Thymus (tissue), 11 donors: ENCODE results near the gene ENTPD1. TPM values are rescaled to one million over a fixed set of nuclear protein-coding genes. Genes with fewer than 3 reads are reported as not detected.
A peak's percentile ranks its signal among the peaks of the same experiment; 100 is the strongest.

Experiments used
- DNase-seq, 9 donors: peaks; one replicate each; pipeline ENCODE4 v3.0.0-alpha.2; 2013; ENCODE audit warnings: low spot score in 9 of 9, low read depth in 6 of 9, missing footprints in 1 of 9
- H3K27ac ChIP-seq, 2 donors: one replicate each; pipeline ENCODE4 v1.5.1; 2013; ENCODE audit warnings: control low read depth in 1 of 2, low read depth in 1 of 2, low read length in 1 of 2, mild to moderate bottlenecking in 1 of 2, moderate library complexity in 1 of 2
- H3K27me3 ChIP-seq, 2 donors: one replicate each; pipeline ENCODE4 v1.5.1; 2013; ENCODE audit warnings: low read length in 1 of 2; ENCODE audit not compliant: control insufficient read depth in 2 of 2, insufficient read depth in 1 of 2
- H3K36me3 ChIP-seq, 2 donors: one replicate each; pipeline ENCODE4 v1.5.1; 2013; ENCODE audit warnings: low read length in 1 of 2, mild to moderate bottlenecking in 1 of 2, moderate library complexity in 1 of 2; ENCODE audit not compliant: control insufficient read depth in 2 of 2, insufficient read depth in 2 of 2
- H3K4me1 ChIP-seq, 2 donors: one replicate each; pipeline ENCODE4 v1.5.1; 2013; ENCODE audit warnings: low read length in 2 of 2; ENCODE audit not compliant: control insufficient read depth in 2 of 2, insufficient read depth in 2 of 2
- H3K4me3 ChIP-seq, 2 donors: one replicate each; pipeline ENCODE4 v1.5.1; 2013; ENCODE audit warnings: low read length in 2 of 2, control low read depth in 1 of 2, mild to moderate bottlenecking in 1 of 2
- H3K9me3 ChIP-seq, 2 donors: one replicate each; pipeline ENCODE4 v1.5.1; 2013; ENCODE audit warnings: low read length in 1 of 2, mild to moderate bottlenecking in 1 of 2; ENCODE audit not compliant: control insufficient read depth in 2 of 2, insufficient read depth in 1 of 2
- WGBS: extraction: QIAGEN DNeasy Blood & Tissue Kit; methylation state at CpG from one replicate; pipeline ENCODE4 v1.1.7; 2013; 5-methylcytosine and 5-hydroxymethylcytosine counted together
- polyA plus RNA-seq: library from polyadenylated mRNA; stranded (reverse); fragments of 200-250 nt; gene quantifications from one replicate; pipeline ENCODE4 v1.2.3, GENCODE V29; 2013
- total RNA-seq: library from RNA; stranded (reverse); fragments of 120-200 nt; gene quantifications from one replicate; pipeline ENCODE4 v1.2.4, GENCODE V29; 2013
- donor health status: healthy.

ENTPD1 gene
- total and polyA plus RNA-seq, 2 donors = 8.2 to 20.5 TPM

DNA sequence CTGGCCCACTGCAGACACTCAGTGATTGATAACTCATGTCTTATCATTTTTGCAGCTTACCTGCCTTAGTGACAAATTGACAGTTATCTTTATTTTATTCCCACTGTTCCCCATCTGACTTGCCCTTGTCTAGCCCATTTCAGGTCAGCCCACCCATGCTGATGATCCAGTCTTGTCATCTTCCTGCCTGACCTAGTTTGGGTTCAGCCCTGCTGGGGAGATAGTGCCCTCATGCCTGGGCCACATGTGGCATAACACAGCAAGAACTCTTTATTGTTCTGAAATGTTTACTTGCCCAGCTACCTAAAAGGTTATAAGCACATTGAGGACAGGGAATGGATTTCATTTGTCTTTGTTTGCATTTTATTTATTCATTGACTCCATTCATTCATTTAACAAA, 75.6 kb downstream of the ENTPD1 start:
- Histone ChIP-seq H3K36me3 (no peaks in the 10 kb centered on the region), H3K9me3 (no peaks in the 10 kb centered on the region), H3K4me1 (no peaks in the 10 kb centered on the region), H3K4me3 (no peak overlapping the region), H3K27me3 (no peaks in the 10 kb centered on the region), H3K27ac (no peak overlapping the region)
- DNase-seq = no peak

DNA sequence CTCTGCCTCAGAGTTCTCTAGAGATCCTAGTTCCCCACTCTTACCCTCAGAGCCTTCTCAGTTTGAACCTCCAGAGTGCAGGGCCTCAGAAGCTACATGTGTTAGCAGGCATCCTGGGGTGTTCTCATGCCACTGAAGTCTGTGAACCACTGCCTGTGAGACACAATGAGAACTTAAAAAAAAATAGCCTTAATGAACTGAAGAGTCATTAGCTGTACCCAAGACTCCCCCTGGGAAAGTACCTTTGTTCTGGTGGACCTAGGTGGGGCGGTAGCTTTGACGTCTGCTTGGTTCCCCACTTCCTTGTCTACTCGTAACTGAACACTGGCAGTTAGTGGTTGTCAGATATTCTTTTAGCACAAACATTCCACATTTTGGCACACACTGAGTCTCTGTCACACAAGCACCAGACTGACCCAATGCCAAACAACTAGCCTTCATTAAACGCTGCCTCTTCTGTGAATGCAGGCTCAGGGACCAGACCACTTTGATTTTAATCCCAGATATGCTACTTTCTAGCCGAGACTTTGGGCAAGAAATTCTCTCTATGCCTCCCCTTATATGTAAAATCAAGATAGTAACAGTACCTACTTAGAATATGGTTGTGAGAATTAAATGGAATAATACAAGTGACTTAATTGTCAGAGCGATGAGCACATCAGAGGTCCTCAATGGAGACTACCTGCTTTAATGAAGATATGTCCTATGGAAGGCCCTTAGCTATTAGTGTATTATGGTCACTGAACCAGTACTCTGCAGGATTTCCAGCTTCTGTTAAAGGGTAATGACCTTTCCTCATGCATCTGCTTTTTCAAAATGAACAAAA, 76.5 kb downstream of the ENTPD1 start:
- no peak overlapping the region for H3K4me3 ChIP-seq
- H3K4me1 ChIP-seq = no peaks in the 10 kb centered on the region
- H3K27me3 ChIP-seq = no peaks in the 10 kb centered on the region
- peak in 2 of 9 donors; percentile 8 to 33 for DNase-seq
- H3K9me3 ChIP-seq = no peaks in the 10 kb centered on the region
- WGBS = 91% methylated on average over 6 of the region's 6 CpGs
- no peaks in the 10 kb centered on the region for H3K36me3 ChIP-seq
- no peak overlapping the region for H3K27ac ChIP-seq

DNA sequence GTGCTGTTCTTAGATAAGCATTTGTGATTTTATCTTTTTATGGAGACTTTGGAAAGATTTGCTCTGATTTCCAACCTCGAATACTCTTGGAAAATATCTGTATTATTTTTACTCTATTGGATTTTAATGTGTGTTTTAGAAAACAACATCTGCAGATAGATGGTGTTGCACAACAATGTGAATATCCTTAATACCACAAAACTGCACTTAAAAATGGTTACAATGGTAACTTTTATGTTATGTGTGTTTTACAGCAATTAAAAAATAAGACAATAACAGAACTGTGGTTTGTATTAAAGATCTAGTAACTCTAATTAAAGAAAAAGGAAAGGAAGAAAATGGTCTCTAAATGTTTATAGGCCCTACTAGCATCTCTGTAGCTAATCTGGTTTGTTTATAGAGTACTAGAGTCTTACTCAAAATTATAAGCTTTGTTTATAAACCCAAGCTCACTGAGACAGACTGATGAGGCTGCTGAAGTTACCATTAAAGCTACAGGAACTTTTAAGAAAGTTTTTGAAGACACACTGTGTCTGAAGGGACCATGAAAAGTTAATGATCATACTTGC, 77.2 kb downstream of the ENTPD1 start:
- WGBS = 86% methylated on average over 1 of the region's 1 CpG
- DNase-seq = no peak
- Histone ChIP-seq H3K27ac (no peak overlapping the region), H3K4me3 (no peak overlapping the region), H3K27me3 (no peaks in the 10 kb centered on the region), H3K36me3 (no peaks in the 10 kb centered on the region), H3K9me3 (no peaks in the 10 kb centered on the region), H3K4me1 (no peaks in the 10 kb centered on the region)

DNA sequence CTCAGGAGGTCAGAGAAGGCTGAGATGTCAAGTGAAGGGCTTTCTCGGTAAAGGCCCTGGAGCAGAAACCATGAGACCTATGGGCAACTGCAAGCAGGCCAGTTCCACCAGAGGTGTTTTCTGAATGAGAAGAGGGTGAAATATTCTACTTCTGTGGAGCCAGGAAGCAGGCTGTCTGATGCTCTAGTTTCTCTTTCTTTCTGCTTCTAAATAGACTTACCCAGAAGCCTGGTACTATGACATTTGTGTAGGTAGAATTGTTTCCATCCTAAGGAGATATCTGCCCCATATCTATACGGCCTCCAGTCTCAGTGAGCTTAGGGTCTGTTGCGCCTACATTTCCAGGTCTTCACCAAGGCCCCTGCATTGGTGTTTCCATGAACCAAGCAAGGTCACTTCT, 78.4 kb downstream of the ENTPD1 start:
- no peaks in the 10 kb centered on the region for H3K36me3 ChIP-seq
- no peak overlapping the region for H3K27ac ChIP-seq
- WGBS = 97% methylated on average over 3 of the region's 3 CpGs
- H3K27me3 ChIP-seq = no peaks in the 10 kb centered on the region
- H3K4me3 ChIP-seq = no peak overlapping the region
- no peaks in the 10 kb centered on the region for H3K4me1 ChIP-seq
- no peak for DNase-seq
- no peaks in the 10 kb centered on the region for H3K9me3 ChIP-seq

DNA sequence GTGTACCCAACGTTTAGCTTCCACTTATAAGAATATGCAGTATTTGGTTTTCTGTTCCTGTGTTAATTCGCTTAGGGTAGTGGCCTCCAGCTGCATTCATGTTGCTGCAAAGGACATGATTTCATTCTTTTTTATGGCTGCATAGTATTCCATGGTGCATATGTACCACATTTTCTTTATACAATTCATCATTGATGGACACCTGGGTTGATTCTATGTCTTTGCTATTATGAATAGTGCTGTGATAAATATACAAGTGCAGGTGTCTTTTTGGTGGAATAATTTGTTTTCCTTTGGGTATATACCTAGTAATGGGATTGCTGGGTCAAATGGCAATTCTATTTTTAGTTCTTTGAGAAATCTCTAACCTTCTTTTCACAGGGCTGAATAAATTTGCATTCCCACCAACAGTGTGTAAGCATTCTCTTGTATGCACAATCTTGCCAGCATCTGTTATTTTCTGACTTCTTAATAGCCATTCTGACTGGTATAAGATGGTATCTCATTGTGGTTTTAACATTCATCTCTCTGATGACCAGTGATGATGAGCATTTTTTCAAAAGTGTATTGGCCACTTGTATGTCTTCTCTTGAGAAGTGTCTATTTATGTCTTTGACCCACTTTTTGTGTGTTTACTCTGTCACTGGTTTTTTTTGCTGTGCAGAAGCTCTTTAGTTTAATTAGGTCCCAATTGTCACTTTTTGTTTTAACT, 79.3 kb downstream of the ENTPD1 start:
- Histone ChIP-seq H3K36me3 (no peaks in the 10 kb centered on the region), H3K27me3 (no peaks in the 10 kb centered on the region), H3K9me3 (no peaks in the 10 kb centered on the region), H3K27ac (no peak overlapping the region), H3K4me3 (no peak overlapping the region), H3K4me1 (no peaks in the 10 kb centered on the region)
- DNase-seq = no peak
- WGBS = 98% methylated on average over 2 of the region's 2 CpGs

DNA sequence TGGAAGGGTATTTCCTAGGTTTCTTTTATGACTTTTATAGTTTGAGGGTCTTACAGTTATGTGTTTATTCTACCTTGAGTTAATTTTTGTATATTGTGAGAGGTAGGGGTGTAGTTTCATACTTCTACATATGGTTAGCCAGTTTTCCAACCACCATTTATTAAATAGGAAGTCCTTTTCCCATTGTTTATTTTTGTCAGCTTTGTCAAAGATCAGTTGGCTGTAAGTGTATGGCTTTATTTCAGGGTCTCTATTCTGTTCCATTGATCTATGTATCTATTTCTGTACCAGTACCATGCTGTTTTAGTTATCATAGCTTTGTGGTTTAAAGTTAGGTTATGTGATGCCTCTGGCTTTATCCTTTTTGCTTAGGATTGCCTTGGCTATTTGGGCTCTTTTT, 79.9 kb downstream of the ENTPD1 start:
- H3K27me3 ChIP-seq = no peaks in the 10 kb centered on the region
- H3K9me3 ChIP-seq = no peaks in the 10 kb centered on the region
- no peaks in the 10 kb centered on the region for H3K36me3 ChIP-seq
- no peaks in the 10 kb centered on the region for H3K4me1 ChIP-seq
- no peak overlapping the region for H3K27ac ChIP-seq
- DNase-seq = no peak
- no peak overlapping the region for H3K4me3 ChIP-seq

DNA sequence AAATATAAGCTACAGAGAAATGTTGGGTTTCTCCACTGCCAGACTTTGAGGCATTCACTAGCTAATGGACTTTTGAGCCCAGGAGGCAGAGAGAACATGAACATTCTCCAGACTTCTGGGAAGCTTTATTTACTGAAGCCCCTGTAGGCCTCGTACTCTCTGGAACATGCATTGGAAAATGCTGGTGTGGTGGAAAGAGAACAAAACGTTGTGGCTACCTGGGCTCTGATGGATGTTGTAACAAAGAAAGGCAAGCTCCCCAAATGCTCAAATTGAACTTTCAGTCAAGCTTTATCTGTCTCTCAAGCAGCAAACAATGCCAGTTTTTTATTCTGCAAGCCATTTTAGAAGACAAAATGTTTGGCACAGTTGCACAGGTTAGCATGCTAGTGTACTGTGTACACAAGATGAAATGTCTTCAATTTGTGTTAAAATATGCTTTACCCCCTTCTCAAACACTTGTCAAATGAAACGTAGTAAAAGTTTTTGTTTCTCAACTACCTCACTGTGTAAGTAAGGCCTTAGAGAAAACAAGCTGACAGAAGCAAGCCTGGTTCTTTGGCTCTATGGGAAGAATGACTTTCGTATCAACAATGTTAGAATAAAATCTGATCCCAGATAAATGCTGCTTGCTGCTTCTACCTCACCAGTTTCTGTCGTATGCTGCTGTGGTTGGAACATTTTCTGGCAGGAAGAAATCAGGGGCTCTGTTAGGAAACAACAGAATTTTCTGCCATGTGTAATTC, 80.8 kb downstream of the ENTPD1 start:
- 81% methylated on average over 5 of the region's 5 CpGs for WGBS
- no peaks in the 10 kb centered on the region for H3K27me3 ChIP-seq
- H3K4me3 ChIP-seq = no peak overlapping the region
- H3K36me3 ChIP-seq = no peaks in the 10 kb centered on the region
- no peak overlapping the region for H3K27ac ChIP-seq
- DNase-seq = no peak
- H3K9me3 ChIP-seq = no peaks in the 10 kb centered on the region
- H3K4me1 ChIP-seq = no peaks in the 10 kb centered on the region

DNA sequence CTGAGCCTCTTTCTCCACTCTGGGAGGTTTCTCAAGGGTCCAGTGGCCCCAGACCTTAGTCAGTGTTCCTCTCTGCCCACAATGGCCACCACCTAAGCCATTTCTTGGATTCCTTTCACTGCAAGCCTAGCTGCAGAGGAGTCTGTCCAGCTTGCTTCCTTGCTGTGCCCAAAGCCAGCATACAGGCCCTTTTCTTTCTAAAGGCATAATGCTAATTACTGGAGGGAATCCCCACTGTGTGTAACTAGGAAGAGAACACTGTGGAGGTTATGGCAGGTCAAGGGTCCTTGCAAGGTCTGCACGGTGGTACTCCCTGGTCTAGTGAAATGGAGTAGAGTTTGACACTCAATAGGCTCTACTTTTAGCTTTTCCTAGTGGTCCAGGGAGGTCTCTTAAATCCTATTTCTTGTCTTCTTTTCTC, 81.4 kb downstream of the ENTPD1 start:
- no peaks in the 10 kb centered on the region for H3K27me3 ChIP-seq
- peak overlapping the region in 1 of 2 donors; percentile 18 for H3K27ac ChIP-seq
- H3K4me1 ChIP-seq = no peaks in the 10 kb centered on the region
- DNase-seq = no peak
- no peaks in the 10 kb centered on the region for H3K9me3 ChIP-seq
- 83% methylated on average over 1 of the region's 1 CpG for WGBS
- no peaks in the 10 kb centered on the region for H3K36me3 ChIP-seq
- H3K4me3 ChIP-seq = no peak overlapping the region

DNA sequence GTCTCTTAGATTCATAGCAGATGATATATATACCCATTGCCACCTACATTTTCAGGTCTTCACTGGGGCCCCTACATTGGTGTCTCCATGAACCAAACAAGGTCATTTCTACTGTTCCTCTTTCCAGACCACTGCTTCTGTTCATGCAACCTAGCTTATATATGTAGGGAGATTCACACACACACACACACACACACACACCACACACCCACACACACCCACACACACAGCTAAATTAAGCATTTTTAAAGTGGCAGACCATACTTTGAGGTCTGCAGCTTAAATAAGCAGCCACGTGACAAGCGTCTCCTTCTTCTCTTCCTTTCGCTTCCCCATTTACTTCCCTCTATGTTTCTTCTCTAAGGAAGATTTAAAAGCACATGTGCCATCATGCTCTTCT, 81.8 kb downstream of the ENTPD1 start:
- no peak for DNase-seq
- Histone ChIP-seq H3K9me3 (no peaks in the 10 kb centered on the region), H3K27me3 (no peaks in the 10 kb centered on the region), H3K4me1 (no peaks in the 10 kb centered on the region), H3K36me3 (no peaks in the 10 kb centered on the region), H3K4me3 (no peak overlapping the region), H3K27ac (peak overlapping the region in 1 of 2 donors; percentile 18)
- WGBS = 94% methylated on average over 3 of the region's 3 CpGs
